ENCODE data around the gene MTHFD1L.

Gene MTHFD1L

DNA sequence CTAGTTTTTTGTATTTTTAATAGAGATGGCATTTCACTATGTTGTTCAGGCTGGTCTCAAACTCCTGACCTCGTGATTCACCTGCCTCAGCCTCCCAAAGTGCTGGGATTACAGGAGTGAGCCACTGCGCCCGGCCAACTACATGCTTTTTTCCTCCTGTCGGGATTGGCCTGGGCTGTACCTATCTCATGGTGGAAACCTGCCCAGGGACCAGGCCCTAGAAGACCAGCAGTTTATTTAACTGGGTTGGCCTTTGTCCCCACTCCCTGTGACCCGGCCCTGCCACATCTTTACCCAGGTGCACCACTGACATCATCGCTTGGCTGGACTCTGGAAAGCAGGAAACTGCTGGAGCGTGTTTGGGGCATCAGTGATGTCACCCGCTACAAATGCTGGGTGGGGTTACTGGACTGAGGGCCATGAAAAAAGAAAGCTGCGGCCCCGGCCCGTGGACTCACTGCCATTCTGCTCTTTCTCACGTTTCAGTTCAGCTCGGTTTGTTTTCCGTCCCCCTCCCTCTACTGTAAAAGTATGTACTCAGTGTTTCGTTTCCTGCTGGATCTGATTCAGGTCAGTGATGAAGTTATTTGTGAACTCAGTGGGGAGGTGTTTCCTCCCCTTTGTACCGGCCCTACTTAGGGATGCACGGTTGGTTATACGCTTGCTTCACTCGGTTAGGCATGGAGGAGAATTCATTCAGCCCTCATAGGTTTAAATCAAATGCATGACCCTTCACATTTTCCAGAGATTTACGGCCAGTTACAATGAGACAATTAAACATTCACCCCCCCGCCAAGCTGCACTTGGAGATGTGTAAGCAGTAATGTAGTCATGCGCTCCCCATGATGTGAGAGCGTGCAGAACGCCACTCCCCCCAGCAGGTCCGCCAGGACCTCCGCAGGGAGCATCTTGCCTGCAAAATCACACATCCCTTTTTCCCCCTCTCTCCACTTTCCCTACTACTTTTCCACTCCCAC lies 179.3 kb downstream of the MTHFD1L start:
- peak; percentile 67 for DNase-seq

DNA sequence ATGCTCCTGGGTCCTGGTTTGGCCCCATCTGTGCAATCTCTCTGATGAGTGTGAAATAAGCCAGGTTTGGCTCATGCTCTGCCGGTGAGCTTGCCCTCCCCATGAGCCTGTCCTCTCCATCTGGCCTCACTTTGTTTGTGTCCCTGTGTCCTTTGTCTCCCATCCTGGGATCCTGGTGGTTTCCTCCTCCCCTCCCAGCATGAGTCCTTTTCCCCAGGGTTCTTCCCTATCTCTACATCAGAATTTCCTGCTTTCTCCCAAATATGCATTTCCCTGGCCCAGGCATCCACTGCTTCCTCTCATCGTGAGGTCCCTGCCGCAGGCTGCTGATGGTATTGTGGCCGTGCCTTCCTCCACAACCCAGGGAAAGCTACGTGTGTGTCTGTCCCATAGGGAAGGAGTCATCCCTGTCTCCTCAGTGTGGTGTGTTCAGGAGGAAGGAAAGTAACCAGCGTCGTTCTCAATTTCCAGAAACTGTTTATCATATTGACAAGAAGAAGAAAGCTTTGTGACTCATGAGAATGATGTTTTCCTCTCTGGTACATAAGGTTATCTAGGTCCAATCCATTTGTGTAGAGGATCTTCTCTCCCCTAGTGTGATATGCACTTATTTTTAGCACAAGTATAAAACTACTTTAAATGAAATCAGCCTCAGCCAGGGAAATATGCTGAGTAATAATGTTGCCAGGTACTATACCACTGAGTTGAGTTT lies 180.2 kb downstream of the MTHFD1L start:
- DNase-seq = peak; percentile 62

DNA sequence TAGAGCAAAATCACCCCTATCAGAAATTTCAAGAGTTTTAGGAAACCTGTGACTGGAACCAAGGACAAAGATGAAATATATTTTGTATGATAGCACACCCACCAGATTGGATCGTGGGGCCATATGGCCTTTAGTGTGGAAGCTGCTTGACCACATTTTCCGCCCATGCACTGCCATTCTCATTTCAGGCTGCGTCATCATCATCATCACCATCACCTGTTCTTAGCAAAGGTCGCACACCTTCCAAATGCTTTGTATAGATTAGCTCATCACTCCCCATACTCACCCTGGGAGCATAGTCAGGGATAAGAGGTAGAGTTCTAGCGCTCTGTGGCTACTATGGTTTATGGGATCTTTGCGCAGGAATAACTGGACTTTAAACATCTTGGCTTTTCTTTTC lies 185.7 kb downstream of the MTHFD1L start:
- DNase-seq = no peak

DNA sequence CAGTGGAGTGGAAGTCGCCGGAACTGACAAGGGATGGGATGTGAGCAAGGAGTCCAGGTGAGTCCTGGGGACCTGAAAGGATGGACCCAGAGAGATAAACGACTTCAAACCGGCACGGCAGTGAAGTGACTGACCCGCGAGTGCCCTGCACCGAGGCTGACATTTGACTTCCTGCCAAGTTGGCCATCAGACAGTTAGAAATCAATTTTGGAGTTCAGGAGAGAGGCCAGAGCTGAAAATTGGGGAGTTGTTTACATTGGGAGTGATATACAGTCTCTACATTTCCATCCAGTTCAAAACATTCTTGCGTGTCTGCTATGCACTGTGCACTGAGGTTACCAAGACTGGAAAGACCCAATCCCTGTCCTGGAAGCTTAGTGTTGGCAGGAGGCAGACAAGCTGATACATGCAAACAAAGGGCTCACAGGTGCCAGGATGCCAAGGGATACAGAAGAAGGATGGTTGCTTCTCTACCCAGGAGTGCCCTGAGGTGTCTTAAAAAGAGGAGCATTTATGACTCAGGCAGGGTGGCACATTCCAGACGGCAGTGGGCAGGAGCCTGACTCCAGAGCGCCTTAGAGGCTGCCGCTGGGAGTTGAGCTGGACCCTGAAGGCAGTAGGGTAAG lies 186.6 kb downstream of the MTHFD1L start:
- no peak for DNase-seq

DNA sequence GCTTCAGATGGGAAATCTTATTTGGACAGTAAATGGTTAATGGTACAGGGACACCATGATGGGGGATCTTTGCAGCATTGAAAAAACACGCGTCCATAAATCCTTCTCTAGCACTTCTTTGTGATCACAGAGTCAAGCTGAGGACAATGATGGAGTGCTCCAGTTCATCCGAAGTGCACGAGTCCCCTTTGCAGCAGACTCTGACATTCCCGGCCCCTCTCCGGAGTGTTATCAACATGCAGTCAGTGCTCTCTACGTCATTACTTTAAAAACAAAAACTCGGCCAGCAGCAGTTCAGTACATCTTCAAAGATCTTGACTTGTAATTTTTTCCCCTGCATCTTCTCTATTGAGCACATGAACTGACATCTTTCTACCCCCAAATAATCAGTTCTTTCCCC lies 188.8 kb downstream of the MTHFD1L start:
- DNase-seq = no peak

DNA sequence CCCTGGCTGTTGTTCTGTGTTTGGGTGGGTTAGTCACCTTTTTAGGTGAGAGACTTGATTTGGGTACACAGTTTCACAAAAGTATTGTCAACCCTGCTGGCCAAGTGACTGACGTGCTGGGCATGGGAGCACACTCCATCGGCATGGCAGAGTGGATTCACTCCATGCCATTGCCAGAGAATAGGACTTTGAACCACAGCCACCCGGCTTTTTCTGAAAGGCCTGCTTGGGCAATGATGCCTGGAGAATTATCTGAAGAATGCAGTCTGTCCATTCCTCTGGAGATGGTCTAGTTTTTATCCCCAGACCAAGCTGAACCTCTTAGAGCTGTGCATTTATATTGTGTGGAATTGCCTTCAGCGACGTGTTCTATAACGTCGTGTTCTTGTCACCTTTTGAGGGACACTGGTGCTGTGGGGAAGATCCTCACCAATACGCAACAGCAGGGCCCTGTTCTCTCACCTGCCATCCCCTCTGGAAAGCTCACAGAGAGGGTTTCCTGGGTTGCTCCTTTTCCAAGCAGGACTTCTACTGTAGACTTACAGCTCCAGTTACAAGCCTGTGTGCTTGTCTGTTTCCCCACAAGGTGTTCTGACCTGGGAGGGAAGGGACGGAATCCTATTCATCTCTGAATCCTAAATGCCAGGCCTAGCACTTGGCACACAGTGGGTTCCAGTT lies 190.9 kb downstream of the MTHFD1L start:
- DNase-seq = no peak

DNA sequence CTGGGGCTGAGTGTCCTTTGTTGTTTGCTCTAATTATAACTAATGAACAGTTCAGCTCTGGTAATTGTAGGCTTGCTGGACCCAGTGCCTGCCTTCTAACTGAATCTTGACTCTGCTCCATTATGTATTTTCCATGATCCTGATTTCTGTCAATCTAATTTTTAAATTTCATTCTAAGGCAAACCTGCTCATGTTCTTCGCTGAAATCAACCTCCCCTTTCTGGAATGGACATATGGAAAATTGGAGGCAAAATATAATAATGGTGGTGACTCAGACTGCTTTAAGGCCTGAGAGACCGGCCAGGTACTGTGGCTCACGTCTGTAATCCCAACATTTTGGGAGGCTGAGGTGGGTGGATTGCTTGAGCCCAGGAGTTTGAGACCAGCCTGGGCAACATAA lies 191.6 kb downstream of the MTHFD1L start:
- no peak for DNase-seq

DNA sequence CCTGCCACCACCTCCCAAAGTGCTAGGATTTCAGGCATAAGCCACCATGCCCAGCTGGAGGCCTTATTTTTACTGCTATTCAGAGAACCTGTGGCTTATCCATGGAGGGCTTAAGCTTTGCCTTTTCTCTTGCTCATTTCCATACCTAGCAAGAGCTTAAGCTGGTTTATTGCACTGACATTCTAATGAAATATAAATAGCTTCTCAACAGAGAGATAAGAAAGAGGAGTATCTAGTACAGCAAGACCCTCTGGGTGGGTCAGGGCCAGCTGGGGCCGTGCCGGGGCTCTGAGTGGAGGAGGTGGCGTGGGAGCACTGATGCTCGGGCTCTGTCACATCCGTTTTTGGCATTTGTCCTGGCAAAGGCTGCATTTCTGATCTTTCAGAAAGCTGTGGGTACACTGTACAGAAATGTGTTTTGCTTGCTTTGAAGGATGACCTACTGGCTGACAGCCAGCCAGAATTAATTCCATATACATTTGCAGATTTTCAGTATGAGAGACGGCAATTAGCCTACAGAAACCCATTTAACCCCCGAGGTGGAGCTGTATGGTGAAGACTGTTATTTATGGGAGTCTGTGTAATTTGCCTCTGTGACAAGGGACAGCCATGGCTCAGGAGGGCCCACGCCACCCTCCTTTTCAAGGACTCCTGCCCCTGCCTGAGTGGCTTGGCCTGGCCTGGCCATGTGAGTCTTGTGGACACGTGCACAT lies 192.7 kb downstream of the MTHFD1L start:
- DNase-seq = no peak

DNA sequence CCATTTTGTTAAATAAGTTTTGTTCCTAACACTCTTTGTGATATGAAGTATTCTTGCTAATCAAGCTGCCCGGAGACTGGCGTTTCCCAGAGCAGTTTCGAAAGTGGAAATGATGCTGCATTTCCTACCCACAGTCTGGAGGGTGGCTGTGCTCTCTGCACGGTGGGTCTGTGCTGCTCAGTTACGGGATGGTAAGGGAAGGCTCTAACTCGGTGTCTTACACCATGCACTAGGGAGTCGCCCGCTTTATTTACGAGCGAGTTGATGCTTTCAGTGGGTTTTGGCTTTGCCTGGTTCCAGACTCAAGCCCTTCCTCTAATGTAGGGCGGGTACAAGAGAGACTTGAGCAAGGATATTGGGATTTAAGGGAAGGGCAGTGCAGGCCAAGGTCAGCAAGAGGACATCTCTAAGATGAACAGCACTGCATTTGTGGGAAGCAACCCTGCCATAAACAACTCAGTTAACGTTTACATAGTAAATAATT lies 194.2 kb downstream of the MTHFD1L start:
- no peak for DNase-seq

DNA sequence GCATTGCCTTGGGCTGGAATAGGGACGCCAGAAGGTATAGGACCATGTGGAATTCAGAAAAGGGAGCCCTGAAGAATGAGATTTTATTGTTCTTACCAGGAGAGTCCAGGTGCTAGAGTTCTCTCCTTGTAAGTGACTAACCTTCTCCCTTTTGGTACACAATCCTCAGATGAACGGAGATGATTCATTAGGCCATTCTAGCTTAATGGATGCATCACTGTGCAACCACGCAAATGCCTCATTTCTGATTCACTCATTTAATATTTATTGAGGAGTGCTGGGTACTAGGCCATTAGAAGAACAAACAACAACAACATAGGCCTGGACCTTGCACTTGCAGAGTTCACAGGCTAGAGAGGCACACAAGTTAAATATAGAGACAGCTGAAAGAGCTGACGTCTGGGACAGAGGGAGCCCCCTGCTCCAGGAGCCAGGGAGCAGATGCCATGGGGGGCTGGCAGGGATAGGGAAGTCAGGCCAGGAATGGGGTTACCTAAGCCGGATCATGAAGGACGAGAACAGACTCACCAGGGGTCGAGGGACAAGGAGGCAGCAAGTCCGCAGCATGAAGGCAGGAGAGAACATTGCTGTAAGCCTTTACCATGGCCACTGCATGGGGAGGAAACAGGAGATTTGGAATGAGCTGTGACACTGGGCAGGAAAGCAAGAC lies 194.7 kb downstream of the MTHFD1L start:
- DNase-seq = no peak

DNA sequence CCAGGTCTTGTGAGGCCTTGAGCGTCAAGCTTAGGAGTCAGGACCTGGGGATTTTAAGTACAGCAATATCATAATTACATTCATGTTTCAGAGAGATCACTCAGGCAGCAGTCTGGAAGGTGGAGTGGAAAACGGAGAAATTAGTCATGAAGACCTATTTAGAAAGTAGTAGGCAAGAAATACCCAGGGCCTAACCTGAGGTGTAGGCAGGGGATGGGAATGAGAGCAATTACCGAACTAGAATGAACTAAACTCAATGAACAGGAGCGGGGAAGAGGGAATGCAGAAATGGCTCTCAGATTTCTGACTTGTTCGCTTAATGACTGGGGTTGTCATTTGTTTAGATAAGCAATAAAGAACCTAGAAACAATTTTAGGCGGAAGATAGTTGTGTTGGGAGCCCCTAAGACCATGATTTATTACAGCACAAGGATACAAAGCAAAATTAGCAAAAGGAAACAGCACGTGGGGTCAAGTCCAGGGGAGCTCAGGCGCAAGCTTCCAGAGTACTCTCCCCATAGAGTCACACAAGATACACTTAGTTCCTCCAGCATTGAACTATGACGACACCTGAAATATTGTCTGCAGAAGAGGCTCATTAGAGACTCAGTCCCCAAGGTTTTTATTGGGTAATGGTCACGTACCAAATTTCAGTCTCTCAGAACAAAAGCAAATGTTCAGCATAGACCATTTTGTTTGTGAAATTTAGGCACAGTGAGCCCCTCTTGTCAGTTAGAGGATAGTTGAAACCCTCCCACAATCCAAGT lies 195.4 kb downstream of the MTHFD1L start:
- no peak for DNase-seq

DNA sequence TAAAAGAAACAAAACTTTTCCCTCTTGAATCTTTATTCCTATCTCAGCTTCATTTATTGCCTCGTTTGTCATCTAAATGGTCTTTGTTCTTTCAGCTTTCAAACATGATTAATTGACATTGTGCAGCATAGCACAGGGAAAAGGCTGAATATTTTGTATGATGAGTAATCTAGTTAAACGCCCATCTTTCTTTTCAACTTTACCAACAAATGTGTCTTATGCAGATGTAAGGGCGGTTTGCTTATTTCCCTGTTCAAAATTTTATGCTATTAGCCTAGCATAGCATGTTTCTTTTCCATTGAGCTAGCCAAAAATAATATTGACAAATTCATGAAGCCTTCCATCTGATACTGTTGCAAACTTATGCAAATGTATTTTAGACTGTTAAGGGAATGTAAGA lies 197.8 kb downstream of the MTHFD1L start:
- DNase-seq = no peak

DNA sequence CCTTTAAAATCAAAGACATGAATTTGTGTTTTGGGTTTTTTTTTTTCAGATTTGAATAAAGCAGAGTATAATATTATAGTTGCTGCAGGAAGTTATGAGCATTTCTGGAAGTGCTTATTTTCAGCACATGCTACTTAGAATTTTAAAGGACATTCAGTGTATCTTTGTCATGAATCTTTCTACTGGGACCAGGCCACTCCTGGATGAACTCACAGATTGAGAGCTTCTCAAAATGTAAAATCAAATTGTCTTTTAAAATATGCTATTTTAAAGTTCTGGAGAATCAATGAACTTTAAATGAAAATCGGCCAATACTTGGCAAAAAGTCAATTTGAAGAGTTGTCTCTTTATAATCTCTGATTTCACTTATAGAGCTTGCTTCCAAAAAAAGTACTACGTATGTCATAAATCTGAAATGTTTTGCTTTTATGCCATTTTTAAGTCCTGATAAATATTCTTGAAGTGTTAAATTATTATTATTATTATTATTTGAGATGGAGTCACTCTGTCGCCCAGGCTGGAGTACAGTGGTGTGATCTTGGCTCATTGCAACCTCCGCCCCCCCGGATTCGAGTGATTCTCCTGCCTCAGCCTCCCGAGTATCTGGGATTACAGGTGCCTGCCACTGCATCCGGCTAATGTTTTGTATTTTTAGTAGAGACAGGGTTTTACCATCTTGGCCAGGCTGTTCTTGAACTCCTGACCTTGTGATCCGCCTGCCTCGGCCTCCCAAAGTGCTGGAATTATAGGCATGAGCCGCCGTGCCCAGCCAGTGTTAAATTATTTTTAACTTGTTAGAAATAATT lies 198.5 kb downstream of the MTHFD1L start:
- DNase-seq = no peak

DNA sequence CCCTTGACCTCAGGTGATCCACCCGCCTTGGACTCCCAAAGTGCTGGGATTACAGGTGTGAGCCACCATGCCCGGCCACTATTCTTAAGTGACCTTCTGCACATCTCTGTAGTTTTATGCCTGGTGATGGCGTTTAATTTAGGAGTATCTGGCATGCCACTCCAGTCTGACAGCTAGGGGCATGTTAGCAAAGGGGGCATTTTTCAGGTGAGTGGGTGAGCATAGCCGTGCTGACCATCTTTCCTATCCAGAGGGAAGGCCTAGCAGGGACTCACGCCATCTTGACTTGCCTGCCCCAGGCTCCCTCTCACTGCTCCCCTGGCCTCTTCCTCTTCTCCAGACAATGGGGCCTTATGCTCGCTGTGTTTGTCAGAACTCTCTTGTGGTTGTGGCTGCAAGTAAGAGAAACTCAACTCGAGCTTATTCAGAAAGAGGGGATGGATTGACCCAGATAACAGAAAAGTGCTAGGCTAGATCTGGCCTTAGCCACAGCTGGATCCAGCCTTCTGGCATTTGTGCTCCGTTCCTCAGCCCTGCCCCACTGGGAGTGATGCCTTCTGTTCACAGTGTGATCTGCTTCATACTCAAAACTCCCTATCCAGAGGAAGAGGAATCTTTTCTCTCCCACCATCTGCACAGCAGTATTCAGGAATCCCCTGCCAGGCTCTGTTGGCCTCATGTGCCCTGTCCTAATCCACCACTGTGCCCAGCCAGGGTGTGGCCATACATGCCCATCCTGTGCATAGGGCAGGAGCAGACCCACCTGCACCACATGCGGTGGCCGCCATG lies 199.7 kb downstream of the MTHFD1L start:
- DNase-seq = no peak

DNA sequence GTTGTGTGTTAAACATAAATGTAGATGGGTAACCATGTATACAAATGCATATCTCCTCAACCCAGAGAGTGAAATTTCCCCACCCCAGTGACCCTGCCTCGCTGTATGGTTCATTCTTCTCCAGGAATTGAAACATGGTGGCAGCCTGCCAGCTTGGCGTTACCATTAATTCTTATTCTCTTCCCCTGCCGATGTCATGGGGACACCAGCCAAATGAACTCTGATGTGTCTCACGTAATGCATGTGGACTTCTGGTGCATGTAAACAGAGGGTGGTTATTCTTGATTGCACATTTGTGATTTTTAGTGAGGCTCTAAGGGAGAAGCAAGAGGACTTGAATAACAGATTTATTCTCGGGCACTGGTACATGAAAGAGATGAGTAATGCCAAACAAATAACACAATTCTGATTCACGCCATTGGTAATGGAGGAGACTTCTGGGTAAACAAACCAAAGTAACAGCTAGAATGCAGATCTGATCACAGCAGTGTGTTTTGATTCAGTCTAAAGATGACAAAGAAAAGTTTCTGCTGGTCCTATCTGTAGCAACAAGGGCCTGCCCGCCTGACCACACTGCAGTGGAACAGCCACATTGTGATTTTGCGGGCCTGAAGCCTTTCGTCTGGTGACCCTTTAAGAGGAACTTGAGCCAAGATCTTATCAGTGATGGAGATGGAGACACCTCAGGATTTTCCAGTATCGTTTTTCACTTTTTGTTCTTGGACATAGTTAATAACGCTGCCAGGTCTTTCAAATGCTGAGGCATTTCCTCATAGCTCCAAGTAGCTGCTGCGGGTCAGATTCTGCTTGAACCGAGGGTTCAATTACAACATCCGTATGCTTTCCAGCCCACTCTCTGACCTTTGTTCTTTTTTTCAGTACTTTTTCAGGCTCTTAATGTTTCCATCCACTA lies 202.4 kb downstream of the MTHFD1L start:
- no peak for DNase-seq

DNA sequence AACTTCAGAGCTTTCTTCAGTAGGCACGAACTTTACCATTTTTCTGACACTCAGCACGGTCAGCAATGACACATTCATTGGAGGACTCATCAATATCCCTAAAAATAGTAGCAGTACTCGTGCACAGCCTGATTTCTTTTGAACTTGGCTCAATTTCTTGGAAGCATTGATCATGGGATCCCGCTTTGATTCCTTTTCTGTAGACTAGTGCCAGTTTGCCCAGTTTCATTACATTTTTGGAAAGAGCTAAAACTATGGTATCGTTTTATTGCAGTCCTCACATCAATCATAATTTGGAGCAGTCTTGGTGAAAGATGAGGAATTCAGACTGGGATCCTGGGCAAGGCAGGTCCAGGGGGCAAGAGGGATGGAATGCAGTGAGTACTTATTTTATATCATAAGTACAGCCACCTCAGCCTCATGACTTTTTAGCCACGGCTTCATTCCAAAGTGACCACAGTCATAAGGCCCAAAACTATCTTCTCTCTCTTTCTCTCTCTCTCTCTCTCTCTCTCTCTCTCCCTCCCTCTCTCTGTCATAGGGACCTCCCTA lies 203.3 kb downstream of the MTHFD1L start:
- DNase-seq = no peak

DNA sequence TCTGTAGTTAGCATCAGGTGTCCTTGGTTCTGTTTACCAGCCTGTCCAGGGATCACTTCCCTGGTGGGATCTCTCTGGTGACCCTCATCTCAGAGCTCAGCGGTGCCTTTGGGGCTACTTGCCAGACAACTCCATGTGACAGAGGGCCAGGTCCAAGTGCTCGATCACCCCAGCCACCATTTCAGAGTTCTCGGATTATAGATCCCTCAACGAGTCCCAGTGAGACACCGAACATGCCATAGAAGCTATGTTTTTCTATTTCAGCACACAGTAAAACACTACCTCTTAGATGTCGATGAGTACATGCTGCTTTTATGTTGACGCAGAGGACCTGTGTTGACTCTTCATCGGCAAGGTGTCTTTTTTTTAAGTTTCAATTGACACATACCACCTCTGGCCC lies 204.1 kb downstream of the MTHFD1L start:
- DNase-seq = no peak

DNA sequence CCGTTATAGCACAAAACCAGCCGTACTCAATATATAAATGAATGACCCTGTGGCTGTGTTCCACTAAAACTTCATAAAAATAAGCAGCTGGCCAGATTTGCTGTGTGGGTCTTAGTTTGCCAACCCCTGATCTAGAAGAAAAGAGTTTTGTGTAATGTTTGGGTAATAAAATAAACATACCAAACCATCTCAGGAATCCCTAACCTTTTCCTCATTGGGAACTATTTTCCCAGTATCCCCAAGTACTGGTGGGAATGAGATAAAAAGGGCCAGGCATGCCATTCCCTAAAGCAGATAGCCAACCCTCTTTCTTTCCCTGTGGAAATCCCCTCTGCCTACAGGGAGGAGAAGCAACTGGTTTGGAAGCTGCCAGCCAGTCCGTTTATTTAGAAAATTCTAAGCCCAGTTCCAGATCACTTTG lies 205.1 kb downstream of the MTHFD1L start:
- no peak for DNase-seq
